CD1c-positive myeloid dendritic cell (primary cell): Measurements from ENCODE around the gene GPR6.

ENCODE experiments used
- DNase-seq: peaks from one replicate; pipeline ENCODE4 v3.0.0-alpha.2; 2016; ENCODE audit errors: extremely low spot score

Gene GPR6, protein sequence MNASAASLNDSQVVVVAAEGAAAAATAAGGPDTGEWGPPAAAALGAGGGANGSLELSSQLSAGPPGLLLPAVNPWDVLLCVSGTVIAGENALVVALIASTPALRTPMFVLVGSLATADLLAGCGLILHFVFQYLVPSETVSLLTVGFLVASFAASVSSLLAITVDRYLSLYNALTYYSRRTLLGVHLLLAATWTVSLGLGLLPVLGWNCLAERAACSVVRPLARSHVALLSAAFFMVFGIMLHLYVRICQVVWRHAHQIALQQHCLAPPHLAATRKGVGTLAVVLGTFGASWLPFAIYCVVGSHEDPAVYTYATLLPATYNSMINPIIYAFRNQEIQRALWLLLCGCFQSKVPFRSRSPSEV

DNA sequence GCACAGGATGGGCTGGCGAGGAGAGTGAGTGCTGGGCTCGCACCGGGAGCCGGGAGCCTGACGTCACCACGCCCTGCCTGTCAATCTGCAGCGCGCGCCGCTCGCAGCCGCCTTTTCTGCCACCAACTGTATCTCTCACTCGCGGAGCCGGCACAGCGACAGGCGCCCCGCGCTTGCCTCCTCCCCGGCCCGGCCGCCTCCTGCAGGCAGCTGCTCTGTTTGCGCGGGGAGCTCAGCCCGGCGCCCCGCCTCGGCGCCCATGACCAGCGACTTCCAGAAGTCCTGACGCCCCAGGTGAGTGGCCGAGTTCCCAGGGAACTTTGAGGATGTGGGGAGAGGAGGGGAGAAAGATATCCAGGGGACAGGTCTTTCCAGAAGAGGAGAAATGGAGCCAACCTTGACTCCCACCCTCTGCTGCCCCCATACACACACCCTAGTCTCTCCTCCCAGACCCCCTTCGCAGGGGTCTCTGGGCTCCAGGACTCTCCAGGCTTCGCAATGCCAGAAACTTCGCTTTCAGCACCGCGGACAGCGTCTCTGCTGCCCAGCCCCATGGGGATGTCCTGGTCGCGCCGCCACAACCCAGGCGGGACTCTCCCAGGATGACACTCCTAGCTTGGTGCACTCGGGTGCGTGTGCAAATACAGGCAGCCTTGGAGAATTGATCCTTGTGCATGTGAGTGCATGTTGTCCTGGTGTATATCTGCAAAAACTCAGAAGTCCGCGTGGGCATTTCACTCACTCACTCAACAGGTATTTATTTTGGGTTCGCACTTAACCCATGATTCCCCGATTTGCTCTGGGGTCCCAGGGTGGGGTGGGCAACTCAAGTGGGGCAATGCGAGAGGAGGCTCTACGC is at the start of gene GPR6:
GPR6 (plus strand) TSS at position 138 of the 859 bp plus-strand sequence. CDS start 802 bp downstream, outside the sequence.
- DNase-seq = peak; percentile 60

DNA sequence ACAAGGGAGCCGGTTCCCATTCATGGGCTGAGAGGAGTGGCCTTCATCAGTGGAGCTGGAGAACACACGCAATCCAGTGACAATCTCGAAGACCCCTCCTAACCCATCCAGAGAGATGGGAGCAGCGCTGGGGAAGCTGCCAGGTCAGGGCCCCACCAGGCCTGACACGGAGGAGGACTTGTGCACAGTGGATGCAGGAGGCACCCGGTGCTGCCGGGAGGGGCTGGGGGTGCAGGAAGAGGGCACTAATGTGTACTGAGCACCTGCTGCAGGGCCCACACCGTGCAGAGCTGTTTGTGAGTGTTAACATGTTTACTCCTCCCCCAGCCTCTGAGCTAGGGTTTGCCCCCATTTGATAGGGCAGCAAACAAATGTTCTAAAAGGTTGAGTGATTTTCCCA is 43.8 kb upstream of the GPR6 start:
- no peak for DNase-seq

DNA sequence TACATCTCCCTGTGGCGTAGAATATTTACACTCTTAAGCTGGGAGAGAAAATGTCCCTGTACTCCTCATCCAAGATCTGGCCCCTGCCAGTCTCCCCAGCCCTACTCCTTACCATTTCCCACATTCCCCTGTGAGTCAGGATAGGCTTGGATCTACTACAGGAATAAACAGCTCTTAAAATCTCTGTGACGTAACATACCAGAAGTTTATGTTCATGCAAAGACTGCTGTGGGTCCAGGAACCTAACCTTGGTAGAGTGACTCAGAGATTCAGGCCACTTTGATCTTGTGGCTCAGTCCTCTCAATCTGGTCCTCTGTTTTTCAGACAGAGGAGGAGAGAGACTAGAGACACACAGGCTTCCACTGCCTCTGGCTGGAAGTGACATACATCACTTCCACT is 38.5 kb upstream of the GPR6 start:
- no peak for DNase-seq

DNA sequence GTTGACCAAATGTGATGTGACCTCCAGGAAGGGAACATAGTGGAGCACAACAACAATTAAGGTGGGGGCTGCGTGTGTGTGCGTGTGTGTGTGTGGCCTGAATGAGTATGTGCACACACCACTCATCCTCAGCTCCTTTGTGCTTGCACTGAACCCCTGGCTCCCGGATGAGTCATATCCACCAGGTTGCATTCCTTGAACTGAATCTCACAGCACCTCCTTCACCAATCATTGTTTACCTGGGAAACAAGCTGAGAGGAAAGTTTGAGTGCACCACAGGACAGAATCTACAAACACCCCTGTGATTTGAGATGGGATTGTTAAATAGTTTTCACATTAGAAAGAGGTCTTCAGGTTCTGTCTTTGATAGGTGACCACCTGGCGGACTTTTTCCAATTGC is 33.7 kb upstream of the GPR6 start:
- no peak for DNase-seq

DNA sequence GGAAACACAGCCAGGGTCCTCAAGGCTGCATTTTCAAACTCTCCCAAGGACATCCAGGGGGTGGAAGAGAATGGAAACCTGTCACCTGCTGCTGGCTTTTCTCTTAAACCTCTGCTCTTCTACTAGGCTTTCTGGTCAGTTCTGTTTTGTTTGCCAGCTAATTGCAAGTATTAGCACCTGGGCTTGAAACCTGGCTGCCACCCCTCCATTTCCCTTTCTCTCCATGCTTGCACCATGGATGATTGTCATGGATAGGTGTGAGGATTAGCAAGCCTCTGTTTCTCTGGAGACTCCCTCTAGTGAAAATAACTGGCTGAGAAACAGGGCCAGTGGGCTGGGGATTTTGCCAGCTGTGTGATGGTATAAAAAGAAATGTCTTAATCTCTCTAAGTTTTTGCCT is 33.0 kb upstream of the GPR6 start:
- DNase-seq = no peak

DNA sequence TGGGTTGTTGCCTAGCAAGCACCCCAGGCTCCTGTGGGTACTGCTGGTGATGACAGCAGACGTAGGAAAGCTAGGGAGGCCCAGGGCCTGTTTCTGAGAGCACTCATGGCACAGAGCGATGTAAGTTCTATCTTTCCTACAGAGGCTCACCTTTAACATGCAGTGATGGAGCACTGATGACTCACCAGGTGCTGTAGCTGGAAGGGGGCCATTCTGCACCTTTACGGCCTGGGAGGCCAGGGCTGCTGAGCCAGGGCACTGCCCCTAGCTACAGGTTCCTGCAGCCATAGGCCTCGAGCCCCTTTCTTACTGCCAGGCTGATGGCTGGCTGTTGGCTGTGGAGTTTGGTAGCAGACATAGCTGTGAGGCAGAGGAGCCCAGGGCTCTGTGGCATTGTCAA is 31.1 kb upstream of the GPR6 start:
- no peak for DNase-seq

DNA sequence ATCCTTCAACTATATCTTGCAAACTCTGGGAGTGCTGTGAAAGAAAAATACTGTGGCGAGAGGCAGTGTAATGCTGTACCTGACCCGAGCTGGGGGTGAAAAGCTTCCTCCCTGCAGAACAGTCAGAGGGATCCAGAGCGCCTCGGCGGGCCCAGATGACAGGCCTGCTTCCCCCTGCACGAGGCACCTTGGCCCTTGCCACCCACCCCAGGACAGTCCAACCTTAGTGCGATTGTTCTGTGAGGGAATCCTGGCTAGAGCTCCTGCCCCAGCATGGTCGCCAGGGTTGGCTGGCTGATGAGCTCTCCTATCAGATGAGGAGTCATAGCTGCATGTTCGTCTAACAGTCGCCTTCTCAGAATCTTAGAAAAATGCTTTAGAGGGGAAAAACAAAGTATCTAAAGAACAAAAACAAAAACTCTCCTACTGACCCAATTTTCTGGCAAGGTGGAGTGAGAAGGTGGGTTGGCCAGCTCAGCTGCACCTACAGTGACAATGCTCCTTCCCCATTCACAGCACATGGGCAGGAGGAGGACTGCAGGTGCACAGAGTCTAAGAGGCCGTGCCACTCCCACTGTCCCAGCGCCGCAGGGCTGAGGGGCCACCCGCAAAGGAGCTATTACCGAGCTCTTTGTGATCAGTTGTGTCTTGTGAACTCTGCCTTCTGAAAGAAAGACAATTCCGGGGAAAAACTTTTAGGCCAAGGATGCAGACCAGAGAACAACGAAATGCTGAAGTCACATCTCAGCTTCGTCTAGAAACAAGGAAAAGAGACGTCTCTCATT is 28.6 kb upstream of the GPR6 start:
- no peak for DNase-seq

DNA sequence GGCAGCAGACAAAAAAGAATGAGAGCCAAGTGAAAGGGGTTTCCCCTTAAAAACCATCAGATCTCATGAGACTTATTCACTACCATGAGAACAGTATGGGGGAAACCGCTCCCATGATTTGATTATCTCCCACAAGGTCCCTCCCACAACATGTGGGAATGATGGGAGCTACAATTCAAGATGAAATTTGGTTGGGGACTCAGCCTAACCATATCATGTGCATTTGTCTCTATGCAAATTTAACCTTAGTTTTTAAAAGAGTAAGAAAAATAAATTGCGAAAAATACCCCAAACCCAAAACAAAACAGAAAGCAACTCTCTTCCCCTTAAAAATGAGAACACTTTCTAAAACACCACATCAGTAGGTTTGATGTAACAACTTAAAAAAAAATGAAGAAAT is 22.6 kb upstream of the GPR6 start:
- no peak for DNase-seq

DNA sequence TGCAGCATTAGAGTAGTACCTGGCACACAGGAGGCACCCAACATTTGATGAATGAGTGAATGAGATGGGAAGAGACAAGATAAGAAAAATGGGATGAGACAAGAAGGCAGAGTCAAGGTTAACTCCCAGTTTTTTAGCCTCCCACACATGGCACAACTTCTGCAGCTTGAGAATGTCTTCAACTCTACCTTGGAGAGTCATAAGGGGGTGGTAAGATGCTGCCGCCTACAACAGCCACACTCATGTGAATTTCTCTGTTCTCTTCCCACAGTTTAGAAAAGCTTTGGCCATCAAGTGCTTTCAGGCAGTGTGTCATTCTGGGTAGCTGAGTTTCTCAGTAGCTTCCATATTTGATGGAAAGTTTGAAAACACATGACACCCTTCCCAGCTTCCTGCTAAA is 19.5 kb upstream of the GPR6 start:
- no peak for DNase-seq

DNA sequence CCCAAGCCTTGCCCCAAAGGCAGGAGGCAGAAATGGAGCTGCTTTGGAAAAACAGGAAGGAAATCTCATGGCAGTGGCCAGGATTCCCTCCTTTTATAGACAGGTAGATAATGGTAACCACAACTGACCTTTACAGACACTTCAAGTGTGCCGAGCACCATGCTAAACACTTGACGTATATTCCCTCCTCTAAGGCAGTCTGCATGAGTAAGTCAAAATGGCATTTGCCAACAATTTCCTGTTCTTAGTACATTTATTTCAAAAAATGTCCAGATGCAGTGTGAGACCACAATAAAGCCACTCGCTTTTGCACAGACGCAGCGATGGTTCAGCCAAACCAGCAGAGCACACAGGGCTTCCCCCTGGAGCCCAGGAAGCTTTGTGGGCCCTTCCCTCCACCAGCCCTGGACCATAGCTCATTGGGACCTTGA is 16.5 kb upstream of the GPR6 start:
- no peak for DNase-seq

DNA sequence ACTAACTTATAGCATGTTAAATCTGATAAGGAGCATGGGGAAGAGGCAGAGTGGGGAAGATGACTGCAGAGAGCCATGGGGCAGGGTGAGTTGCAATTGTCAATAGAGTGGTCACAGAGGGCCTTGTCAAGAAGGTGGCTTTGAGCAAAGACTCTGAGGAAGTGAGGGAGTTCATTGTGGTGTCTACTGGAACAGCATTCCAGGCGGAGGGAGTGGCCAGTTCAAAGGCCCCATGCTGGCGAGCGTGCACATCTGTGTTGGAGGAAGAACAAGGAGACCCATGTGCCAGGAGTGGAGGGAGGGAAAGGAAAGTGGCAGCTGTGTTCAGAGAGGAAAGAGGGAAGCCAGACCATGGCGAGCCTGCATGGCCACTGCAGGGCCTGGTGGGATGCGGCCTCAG is 15.8 kb upstream of the GPR6 start:
- no peak for DNase-seq

DNA sequence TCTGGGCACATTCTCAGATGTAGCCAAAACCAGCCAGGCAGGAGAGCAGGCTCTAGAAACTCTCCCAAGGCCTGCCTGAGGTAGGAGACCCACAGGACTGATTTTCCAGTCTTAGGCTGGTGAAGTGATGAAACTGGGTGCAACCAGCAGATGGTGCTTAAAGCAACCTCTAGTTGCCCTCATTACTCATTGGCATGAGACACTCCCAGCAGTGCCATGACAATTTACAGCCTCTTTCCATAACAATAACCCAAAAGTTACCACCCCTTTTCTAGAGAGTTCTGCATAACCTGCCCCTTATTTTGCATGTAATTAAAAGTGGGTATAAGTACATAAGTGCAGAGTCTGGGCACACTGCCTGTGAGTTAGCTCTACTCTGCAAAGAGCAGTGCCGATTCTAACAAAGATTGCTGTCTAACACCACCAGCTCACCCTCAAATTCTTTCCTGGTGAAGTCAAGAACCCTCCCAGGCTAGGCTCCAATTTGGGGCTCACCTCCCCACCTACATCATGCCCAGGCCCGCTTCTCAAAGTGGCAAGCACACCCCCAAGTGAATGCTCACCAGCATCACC is 14.4 kb upstream of the GPR6 start:
- no peak for DNase-seq

DNA sequence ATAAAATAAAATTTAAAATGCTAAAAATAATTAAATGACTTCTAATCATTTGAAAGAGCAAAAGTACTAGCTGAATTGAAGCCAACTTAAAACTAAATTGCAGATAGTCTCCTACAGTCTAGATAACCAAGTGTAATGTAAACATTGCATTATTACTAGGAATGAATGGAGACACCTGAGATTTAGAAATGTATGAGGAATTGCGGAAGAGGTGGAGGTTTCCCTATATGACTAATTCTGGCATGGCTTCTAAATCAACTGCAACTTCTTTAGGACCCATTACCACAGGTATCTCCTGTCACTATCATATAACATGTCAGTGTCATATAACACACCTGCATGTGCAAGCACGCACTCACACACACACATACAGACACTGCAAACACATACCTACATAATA is 13.2 kb upstream of the GPR6 start:
- DNase-seq = no peak

DNA sequence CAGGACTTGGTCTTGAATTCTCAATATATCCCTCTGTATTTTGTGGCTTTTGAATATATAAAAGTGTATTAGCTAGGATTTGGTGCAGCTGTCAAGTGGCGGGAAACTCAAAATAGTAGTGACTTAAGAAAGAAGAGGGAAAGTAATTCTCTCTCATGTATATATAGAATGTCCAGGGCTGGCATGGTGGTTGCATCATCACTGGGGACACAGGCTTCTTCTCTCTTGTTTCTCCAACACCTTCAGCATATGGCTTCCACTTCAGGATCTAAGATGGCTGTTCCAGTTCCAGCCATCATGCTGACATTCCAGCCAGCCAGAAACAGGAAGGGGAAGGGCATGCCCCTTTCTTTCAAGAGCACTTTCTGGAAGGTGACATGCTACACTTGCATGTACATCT is 11.8 kb upstream of the GPR6 start:
- no peak for DNase-seq

DNA sequence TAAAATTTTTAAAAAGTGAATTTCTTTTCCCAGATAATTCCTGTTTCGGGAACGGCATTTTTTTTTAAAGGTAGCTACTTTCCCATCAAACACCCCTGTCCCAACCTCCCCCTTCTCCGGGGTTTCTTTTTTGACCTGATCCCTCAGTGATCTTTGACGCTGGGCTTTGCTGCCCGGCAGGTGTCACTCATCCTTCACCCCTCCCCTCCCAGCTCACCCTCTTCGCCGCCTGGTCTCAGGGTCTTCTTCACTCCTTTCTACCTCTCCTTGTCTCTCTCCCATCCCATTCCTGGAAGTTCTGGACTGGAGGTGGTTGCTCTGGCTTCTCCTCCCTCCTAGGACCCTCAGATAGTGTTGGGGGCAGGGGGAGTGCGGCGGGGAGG is 329 bp upstream of the GPR6 start:
- no peak for DNase-seq

DNA sequence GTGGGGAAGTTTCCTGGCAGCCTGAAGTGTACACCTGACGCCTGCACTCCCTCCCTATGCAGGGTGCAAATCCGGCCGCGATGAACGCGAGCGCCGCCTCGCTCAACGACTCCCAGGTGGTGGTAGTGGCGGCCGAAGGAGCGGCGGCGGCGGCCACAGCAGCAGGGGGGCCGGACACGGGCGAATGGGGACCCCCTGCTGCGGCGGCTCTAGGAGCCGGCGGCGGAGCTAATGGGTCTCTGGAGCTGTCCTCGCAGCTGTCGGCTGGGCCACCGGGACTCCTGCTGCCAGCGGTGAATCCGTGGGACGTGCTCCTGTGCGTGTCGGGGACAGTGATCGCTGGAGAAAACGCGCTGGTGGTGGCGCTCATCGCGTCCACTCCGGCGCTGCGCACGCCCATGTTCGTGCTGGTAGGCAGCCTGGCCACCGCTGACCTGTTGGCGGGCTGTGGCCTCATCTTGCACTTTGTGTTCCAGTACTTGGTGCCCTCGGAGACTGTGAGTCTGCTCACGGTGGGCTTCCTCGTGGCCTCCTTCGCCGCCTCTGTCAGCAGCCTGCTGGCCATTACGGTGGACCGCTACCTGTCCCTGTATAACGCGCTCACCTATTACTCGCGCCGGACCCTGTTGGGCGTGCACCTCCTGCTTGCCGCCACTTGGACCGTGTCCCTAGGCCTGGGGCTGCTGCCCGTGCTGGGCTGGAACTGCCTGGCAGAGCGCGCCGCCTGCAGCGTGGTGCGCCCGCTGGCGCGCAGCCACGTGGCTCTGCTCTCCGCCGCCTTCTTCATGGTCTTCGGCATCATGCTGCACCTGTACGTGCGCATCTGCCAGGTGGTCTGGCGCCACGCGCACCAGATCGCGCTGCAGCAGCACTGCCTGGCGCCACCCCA is 1.2 kb downstream of the GPR6 start:
- no peak for DNase-seq

DNA sequence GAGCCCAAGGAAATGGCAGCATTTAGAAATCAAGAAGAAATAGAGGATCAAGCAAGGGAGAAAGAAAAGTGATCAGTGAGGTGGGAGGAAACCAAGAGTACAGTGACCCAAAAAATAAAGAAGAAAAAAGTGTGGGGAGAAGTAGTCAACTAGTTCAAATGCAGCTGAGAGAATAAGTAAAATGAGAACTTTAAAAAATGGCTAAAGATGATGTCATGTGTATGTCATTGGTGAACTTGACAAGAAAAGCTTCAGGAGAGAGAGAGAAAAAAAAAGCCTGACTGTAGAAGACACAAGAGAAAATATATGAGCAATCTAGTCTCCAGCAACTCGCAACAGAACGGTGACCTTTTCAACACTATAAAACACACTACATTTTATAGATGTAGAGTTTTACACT is 6.3 kb downstream of the GPR6 start:
- no peak for DNase-seq

DNA sequence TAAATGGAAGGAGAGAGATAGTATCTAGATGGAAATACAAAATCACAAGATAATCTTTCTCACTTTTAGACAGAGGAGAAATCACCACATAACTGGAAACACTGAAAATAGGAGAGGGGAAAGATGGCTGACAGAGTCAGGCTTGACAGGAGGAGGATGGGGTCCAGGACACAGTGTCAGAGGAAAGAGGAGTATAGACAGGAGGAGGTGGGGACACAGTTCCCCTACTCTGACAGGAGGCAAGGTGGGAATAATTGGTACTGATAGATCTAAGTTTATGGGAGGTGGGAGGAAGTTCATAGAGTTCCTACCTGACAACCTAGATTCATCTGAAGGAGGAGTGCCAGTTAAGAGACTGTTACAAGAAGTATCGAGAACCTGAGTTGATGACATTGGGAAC is 9.1 kb downstream of the GPR6 start:
- DNase-seq = no peak

DNA sequence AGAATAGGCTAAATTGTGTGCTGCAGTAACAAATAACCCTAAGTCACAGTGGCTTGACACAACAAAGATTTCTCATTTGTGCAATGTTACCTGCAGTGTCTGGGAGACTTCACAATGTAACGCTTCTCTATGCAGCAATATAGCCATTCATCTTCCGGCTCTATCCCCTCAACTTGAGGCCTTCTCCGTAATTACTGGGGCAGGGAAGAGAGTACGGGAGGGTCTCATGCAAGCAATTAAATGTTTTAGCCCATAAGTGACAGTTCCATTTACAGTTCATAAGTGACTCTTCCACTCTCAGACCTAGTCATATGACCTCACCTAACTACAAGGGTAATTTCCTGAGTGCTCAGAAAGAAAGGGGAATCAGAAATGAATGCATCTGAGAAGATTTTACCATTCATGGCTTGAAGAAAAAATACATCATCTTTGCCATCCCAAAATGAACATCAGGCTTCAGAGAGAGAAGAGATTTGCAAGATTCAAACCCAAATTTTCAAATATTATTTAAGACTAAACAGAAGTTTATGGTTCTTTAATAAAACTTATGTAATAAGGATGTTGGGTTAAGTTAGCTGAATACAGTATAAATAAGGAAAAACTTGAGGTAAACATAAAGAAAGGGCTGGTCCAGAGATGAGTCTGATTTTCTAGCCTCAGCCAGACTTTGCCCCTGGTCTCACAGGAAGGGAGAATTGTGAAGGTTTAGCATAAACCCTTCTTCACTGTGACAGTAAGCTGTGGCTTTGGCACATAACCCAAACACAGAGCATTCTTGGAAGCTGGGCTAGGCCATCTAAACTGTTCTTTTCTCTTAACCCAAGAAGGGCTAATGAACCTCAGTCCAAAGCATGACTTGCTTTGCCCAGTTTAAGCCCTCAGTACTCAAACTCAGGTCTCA is 13.3 kb downstream of the GPR6 start:
- DNase-seq = no peak

DNA sequence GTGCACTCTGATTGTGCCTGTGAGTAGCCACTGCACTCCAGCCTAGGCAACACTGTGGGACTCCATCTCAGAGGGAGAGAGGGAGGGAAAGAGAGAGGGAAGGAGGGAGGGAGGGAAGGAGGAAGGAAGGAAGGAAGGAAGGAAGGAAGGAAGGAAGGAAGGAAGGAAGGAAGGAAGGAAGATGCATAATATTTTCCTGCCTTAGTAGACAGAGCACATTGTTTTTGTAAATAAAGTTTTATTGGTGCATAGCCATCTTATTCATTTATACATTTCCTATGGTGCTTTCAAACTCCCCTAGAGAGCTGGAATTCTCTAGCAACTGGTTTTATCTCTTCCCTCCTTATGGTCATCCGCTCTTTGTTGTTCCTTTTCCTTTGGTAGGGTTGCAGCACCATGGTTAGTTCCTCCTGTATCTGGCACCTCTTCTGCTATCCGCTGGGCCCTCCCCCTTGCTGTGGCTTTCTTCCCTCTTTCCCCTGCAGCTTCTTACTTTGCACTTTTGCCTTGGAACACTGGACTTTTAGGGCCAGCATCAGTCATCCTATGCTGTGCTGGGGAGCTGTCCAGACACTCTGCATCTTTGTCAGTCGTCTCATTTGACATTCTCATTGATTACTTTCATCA is 20.2 kb downstream of the GPR6 start:
- DNase-seq = no peak
